GM18870 (cell line): ENCODE measurements around the gene PRND.
"Not testable (repeated sequence)": the region's sequence is repeated elsewhere in the genome, so short reads cannot be mapped to it uniquely, and the experiment has no call there.

Source experiments
- ATAC-seq: cut with Tn5 transposase; IDR thresholded peaks from one replicate; pipeline ENCODE4 v1.9.1; 2021; ENCODE audit warnings: moderate library complexity; ENCODE audit not compliant: unreplicated experiment

Gene PRND

DNA sequence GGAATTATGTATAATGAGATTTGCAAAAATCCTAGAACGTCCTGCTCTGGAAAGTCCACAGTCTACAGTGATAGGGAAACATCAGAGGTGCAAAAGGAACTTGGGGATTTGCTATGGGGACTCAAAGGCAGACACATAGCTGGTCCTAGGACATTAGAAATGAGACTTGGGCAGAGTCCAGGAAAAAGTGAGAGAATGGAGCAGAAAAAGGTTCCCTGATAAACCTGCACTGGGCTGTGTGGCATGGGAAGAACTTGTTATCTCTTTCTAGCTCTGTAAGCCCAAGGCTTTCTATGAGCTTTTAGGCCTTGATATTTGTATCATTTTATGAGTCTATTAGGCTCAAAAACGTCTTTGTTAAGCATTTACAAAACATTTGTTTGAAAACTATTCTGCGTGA, 15.2 kb downstream of the PRND start:
- ATAC-seq = no peak

DNA sequence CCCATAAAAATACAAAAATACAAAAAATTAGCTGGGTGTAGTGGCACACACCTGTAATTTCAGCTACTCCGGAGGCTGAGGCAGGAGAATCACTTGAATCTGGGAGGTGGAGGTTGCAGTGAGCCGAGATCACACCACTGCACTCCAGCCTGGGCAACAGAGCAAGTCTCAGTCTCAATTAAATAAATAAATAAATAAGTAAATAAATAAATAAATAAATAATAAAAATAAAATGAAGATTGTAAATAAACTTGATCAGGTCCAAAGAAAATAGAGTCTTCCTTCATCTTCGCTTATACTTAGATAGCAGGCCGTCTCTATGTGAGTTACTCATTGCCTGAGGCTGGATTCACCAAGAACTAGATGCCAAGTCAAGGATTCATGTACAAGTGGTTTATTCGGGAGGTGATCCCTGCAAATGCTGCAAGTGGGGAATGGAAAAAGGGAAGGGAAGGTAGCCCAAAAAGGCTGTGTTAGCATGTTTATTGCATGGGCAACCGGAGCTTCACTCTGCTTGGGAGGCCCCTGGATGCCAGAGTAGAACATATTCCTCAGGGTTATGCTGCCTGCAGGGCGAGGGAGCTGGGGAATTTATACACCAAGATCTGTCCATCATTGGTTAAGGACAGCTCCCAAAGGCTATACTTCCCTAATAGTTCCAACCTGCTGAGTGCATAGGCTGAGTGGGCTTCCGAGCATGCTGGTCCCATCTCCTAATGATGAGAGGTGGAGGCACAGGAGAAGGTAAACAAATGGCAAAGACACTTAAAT, 16.3 kb downstream of the PRND start:
- no peak for ATAC-seq

- no peak for ATAC-seq
These were observed 19.2 kb downstream of the PRND start for GRCh38 chr20:4740774-4741431.

DNA sequence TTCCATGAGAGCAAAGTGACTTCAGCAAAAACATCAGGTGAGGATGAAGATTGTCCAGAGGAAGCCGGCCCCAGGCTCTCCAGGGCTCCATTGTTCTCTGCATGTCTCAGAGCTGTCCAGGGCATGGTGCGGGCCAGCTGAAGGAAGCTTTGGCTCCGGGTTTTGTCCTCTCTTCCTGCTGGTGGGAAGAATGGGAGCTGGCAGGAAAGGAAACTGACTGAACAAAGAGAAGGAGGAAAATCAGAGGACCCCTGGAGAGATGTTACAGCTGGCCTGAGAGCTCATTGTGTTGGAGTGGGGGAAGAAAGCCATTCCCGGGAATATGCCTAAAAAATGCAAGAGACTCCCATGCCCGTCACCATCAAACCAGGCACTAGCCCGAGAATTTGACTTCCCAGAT, 27.1 kb downstream of the PRND start:
- no peak for ATAC-seq

- no peak for ATAC-seq
These were observed 27.6 kb downstream of the PRND start for GRCh38 chr20:4749326-4749725.

DNA sequence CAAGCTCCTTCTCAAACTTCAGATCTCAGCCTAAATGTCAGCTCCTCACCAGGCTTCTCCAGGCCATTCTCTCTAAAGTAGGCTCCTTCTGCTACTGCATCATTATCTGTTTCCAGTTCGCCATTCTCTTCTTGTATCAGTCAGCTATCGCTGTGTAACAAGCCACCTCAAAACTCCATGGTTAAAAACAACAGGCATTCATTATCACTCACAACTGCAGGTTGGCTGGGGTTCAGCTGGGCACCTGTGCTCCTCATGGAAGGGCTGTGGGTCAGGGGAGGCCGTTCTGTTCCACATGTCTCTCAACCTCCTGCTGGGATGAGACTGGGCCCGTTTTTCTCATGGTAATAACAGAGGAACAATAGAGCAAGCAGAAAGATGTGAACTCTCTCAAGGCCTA, 28.7 kb downstream of the PRND start:
- ATAC-seq = no peak

DNA sequence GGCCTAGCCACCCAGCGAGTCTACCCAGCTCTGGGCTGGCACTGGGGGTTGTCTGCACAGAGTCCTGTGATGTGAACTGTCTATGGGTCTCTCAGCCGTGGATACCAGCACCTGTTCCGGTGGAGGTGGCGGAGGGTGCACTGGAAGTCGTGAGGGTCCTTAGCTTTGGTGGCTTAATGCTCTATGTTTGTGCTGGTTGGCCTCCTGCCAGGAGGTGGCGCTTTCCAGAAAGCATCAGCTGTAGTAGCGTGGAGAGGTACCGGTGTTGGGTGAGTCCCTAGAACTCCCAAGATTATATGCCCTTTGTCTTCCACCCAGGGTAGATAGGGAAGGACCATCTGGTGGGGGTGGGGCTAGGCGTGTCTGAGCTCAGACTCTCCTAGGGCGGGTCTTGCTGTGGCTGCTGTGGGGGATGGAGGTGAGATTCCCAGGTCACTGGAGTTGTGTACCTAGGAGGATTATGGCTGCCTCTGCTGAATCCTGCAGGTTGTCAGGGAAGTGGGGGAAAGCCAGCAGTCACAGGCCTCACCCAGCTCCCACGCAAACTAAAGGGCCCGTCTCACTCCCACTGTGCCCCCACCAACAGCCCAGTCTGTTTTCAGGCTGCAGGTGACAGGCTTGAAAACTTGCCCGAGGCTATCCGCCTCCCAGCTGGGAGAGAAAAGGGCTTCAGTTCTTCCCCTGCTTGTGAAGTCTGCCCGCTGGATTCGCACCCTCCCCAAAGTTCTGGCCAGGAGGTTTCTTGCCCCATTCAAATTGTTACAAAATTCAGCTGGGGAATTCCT, 37.6 kb downstream of the PRND start:
- ATAC-seq = not testable (repeated sequence)

DNA sequence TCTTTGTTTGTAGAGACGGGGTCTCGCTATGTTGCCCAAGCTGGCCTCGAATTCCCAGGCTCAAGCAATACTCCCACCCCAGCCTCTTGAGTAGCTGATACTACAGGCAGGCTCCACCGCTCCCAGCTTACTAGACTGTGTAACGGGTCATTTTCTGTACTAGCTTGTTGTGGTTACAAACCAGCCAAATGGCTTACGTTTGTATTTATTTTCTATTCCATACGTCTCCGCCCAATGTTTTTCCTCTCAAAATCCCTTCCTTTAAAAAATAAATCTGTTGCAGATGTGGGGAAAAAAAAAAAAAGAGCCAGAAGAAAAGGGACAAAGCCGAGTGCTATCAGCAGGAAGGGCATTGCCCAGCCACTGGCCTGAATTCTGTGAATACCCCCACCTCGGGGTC, 41.6 kb downstream of the PRND start:
- no peak for ATAC-seq

- no peak for ATAC-seq
These were observed 42.2 kb downstream of the PRND start for GRCh38 chr20:4763723-4764510.

DNA sequence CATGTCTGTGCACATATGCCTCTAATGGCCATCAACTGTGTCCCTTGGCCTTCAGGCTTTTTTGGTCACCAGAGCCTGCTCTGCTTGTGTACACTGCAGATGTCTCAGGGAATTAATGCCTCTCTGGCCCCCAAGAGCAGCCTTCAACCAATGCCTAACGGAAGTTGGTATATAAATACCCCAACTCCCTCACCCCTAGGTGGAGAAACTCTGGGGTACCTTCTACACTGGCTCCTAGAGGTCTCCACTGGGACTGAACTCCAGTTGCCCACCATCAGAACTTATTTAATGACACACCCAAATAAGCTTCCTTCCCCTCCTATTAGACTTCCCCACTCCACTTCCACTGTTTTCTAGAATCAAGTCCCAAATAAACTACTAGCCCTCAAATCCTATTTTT, 43.1 kb downstream of the PRND start:
- no peak for ATAC-seq

DNA sequence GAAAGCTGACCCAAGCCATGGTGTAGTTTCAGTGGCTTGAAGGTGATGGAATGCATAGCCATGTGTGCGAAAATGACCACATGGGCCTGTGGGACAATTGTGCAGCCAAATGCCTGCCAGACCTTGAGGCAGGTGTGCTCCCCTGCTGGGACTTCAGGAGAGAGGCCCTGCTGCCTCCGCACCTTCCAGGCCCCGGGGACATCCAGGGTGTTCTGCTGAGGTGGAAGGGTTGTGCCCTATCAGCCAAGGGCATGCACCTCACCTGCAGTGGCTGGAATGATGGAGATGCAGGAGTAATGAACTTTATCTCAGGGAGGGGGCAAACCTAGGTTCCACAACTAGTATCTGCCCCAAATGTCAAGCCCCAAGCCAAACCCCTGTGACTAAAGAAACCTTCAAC, 44.0 kb downstream of the PRND start:
- no peak for ATAC-seq

GRCh38 chr20:4766631-4767030, 44.9 kb downstream of the PRND start:
- no peak for ATAC-seq

GRCh38 chr20:4767084-4767483, 45.4 kb downstream of the PRND start:
- no peak for ATAC-seq

- no peak for ATAC-seq
These were observed 47.6 kb downstream of the PRND start for GRCh38 chr20:4769328-4769727.

DNA sequence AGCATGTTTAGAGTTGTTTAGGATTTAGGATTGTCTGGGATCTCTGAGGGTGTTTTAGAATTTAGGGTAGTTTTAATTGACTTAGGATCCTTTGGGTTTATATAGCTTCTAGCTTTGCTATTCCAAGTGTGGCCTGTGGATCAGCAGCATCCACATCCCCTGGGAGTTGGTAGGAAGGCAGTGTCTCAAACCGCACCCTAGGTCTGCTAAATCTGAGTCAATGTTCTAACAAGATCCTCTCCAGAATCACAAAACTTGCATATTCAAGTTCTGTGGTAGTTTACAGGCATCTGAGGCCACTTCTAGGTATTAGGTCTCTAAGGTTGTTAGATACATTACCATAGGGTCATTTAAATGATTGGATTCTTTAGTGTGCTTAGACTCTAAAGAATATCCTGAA, 48.3 kb downstream of the PRND start:
- ATAC-seq = no peak

DNA sequence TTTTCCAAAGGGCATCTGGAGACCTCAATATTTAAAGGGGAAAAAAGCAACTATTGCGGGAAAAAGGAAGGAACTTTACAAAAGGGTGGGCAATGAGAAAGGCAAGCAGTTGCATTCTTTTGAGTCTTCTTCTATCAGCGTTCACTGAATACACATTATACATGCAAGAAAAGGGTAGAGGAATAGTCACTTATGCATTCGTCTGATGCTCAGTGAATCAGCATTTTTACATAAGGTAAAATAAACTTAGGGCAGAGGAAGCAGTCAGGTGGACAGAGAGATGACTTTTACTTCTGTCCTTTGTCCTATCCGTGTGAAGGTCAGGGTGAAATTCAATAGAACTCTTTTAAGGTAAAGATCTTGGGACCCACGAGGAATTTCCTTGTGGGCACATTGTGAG, 49.3 kb downstream of the PRND start:
- ATAC-seq = no peak

DNA sequence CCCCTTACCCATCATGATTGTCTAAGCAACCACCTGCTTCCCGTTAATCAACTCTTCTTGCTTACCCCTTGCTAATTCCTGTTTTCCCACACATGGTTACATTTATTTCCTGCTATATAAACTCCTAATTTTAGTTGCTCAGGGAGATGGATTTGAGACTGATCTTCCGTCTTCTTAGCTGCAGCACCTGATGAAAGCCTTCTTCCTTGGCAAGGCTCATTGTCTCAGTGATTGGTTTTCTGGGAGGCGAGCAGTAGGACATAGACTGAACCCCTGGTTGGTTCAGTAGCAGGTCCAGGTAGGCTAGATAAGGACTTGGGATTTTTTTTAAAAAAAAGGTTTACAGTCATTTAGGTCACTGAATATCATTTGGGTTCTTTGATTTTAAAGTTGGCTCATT, 50.4 kb downstream of the PRND start:
- no peak for ATAC-seq

GRCh38 chr20:4773014-4773413, 51.3 kb downstream of the PRND start:
- ATAC-seq = not testable (repeated sequence)

DNA sequence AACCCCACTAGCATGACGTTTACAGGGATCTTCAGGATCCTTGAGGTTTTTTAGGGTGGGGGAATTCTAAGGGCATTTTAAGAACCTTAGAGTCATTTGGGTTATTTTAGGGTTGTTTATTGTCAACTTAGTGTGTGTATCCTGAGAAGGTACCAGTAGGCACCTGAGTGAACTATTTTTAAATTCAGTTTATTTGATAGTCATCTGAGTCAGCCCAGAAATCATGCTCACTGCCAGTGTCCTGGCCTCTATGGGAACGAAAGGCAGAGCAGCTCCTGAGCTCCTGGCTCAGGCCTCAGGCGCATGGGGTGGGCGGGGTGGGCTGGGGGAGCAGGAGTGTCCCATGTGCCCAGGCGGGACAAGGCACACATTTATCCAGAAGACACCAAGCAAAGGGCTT, 52.0 kb downstream of the PRND start:
- no peak for ATAC-seq

GRCh38 chr20:4774207-4774606, 52.5 kb downstream of the PRND start:
- ATAC-seq = no peak
